Activated CD4-positive, alpha-beta T cell treated with anti-CD3 and anti-CD28 coated beads, Interleukin-2, Interleukin-6, amounts not matched to agents 100 ng/mL and 50 ng/mL, durations not matched to agents 16 hours and 8 hours (primary cell): Measurements from ENCODE around the gene TGM1.
"Not testable (repeated sequence)": the region's sequence is repeated elsewhere in the genome, so short reads cannot be mapped to it uniquely, and the experiment has no call there.

Source experiments
- DNase-seq: peaks from one replicate; pipeline ENCODE4 v3.0.0-alpha.2; 2020

Gene TGM1

GRCh38 chr14:24203249-24203886 lies 59.6 kb downstream of the TGM1 start:
- not testable (repeated sequence) for DNase-seq

DNA sequence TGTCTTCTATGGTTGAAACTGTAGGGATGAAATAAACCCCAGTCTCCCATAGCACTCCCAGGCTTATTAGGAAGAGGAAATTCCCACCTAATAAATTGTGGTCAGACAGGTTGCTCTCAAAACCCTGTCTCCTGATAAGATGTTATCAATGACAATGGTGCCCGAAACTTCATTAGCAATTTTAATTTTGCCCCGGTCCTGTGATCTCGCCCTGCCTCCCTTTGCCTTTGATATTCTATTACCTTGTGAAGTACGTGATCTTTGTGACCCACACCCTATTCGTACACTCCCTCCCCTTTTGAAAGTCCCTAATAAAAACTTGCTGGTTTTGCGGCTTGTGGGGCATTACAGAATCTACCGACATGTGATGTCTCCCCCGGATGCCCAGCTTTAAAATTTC lies 60.4 kb downstream of the TGM1 start:
- not testable (repeated sequence) for DNase-seq
